Gastroesophageal sphincter (tissue), 4 donors: ENCODE data around the gene JAKMIP2. TPM values are rescaled to one million over a fixed set of nuclear protein-coding genes. Genes with fewer than 3 reads are reported as not detected.

Experiments used
- ATAC-seq: fragments of 150-250 bp; one replicate; pipeline ENCODE4 v1.9.1; 2016; ENCODE audit warnings: mild to moderate bottlenecking, moderate library complexity
- H3K27ac ChIP-seq, 4 donors: fragments of 200-600 bp; sonication (generic) in 3 of 4; 1 replicate in 3 of 4; 2 replicates in 1 of 4; pipeline ENCODE4 v1.5.1; 2016 to 2019
- H3K27me3 ChIP-seq: fragments of 200-600 bp; sonication (generic); one replicate; pipeline ENCODE4 v1.5.1; 2019
- H3K36me3 ChIP-seq, 2 donors: fragments of 200-600 bp; sonication (generic); one replicate each; pipeline ENCODE4 v1.5.1; 2019; ENCODE audit warnings: control low read depth in 1 of 2
- H3K4me1 ChIP-seq, 3 donors: fragments of 200-600 bp; sonication (generic); 1 replicate in 2 of 3; 2 replicates in 1 of 3; pipeline ENCODE4 v1.5.1; 2016 to 2019; ENCODE audit warnings: control low read depth in 2 of 3
- H3K4me3 ChIP-seq, 2 donors: fragments of 200-600 bp; sonication (generic); one replicate each; pipeline ENCODE4 v1.5.1; 2019; ENCODE audit warnings: mild to moderate bottlenecking in 1 of 2, moderate library complexity in 1 of 2
- H3K9me3 ChIP-seq, 3 donors: fragments of 200-600 bp; sonication (generic); one replicate each; pipeline ENCODE4 v1.5.1; 2017 to 2019; ENCODE audit warnings: control low read depth in 2 of 3
- CTCF ChIP-seq, 4 experiments: fragments of 200-600 bp in 2 of 4; fragments of 450-650 bp in 2 of 4; sonication (generic) in 1 of 4; IDR thresholded peaks; one replicate each; pipeline ENCODE4 v1.5.1; 2017 to 2019; ENCODE audit warnings: antibody characterized with exemption in 4 of 4, mild to moderate bottlenecking in 2 of 4, moderate library complexity in 2 of 4
- EP300 ChIP-seq: sonication (generic); formaldehyde crosslinking; IDR thresholded peaks from one replicate; pipeline ENCODE4 v1.6.1; 2017; ENCODE audit warnings: antibody characterized with exemption, mild to moderate bottlenecking
- POLR2A ChIP-seq, 2 donors: fragments of 450-650 bp; IDR thresholded peaks; one replicate each; pipeline ENCODE4 v1.6.1; 2017; ENCODE audit warnings: antibody characterized with exemption in 2 of 2, mild to moderate bottlenecking in 2 of 2, moderate library complexity in 1 of 2
- POLR2AphosphoS5 ChIP-seq: sonication (generic); formaldehyde crosslinking; IDR thresholded peaks from one replicate; pipeline ENCODE4 v1.6.1; 2017; ENCODE audit warnings: antibody characterized with exemption
- WGBS, 2 donors: methylation state at CpG; one replicate each; pipeline ENCODE4 v1.1.5; 2018; ENCODE audit warnings: low coverage in 1 of 2; 5-methylcytosine and 5-hydroxymethylcytosine counted together
- total RNA-seq, 4 donors: library from RNA; depleted of rRNA; stranded (reverse); fragments of >200 nt; gene quantifications; one replicate each; pipeline ENCODE4 v1.1.0, GENCODE V29; 2016

JAKMIP2 gene
- total RNA-seq, 4 donors from 2014 or later, result 0.62 to 2.3 (median 0.79) TPM

- Histone ChIP-seq H3K27me3 (no peaks in the 10 kb centered on the region), H3K9me3 (no peaks in the 10 kb centered on the region), H3K36me3 (no peaks in the 10 kb centered on the region), H3K4me1 (peaks cover 0 to 1% (median under 1%) of the 10 kb centered on the region in 3 donors), H3K4me3 (no peak overlapping the region), H3K27ac (no peak overlapping the region)
- no peak for ATAC-seq
- TF ChIP-seq POLR2AphosphoS5 (no peak), POLR2A (IDR thresholded peaks at IDR 0.05) (no peak), CTCF (IDR thresholded peaks at IDR 0.05) (no peak), EP300 (no peak)
- WGBS, 2 donors, result 38 to 60% methylated on average over 2 of the region's 3 CpGs
These were observed 218.4 kb downstream of the JAKMIP2 start for GRCh38 chr5:147564124-147564486.

- Histone ChIP-seq H3K4me3 (no peak overlapping the region), H3K4me1 (peaks cover 2 to 6% (median 4%) of the 10 kb centered on the region in 3 donors), H3K36me3 (no peaks in the 10 kb centered on the region), H3K9me3 (no peaks in the 10 kb centered on the region), H3K27ac (no peak overlapping the region), H3K27me3 (no peaks in the 10 kb centered on the region)
- WGBS, 2 donors, result 100% methylated on average over 1 of the region's 1 CpG
- ATAC-seq, result no peak
- TF ChIP-seq EP300 (no peak), POLR2AphosphoS5 (no peak), POLR2A (IDR thresholded peaks at IDR 0.05) (no peak), CTCF (IDR thresholded peaks at IDR 0.05) (no peak)
These were observed 218.9 kb downstream of the JAKMIP2 start for GRCh38 chr5:147563466-147564123.

DNA sequence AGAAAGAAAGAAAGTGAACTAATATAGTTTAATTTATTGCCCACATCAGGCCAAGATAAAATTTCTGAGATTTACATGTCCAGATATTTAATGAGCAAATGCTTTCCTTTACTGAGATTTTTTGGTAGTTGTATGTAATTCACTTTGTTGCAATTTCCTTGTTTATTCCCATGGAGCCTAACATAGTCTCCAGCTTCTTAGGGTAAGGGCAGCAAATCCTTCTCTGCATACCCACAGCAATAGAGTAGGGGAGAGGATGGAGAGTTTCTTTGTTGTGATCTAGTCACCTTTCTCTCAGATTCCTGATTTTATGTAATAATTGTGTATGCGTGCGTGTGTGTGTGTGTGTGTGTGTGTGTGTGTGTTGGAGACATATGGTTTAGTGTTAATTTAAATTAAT lies 221.1 kb downstream of the JAKMIP2 start:
- Histone ChIP-seq H3K4me3 (no peak overlapping the region), H3K36me3 (no peaks in the 10 kb centered on the region), H3K4me1 (peaks cover 4 to 14% (median 6%) of the 10 kb centered on the region in 3 donors), H3K27me3 (no peaks in the 10 kb centered on the region), H3K27ac (no peak overlapping the region), H3K9me3 (no peaks in the 10 kb centered on the region)
- no peak for TF ChIP-seq CTCF (IDR thresholded peaks at IDR 0.05)
- TF ChIP-seq POLR2AphosphoS5, result no peak
- TF ChIP-seq EP300, result no peak
- TF ChIP-seq POLR2A (IDR thresholded peaks at IDR 0.05), result no peak
- WGBS, 2 donors, result 50 to 93% methylated on average over 1 to 2 of the region's 2 CpGs
- no peak for ATAC-seq

- TF ChIP-seq POLR2A (IDR thresholded peaks at IDR 0.05), result no peak
- TF ChIP-seq POLR2AphosphoS5, result no peak
- ATAC-seq, result no peak
- no peaks in the 10 kb centered on the region for H3K9me3 ChIP-seq
- 13 to 47% methylated on average over 1 to 2 of the region's 2 CpGs for WGBS, 2 donors
- no peaks in the 10 kb centered on the region for H3K27me3 ChIP-seq
- no peaks in the 10 kb centered on the region for H3K36me3 ChIP-seq
- H3K4me1 ChIP-seq, result peaks cover 4 to 14% (median 6%) of the 10 kb centered on the region in 3 donors
- H3K4me3 ChIP-seq, result no peak overlapping the region
- no peak overlapping the region for H3K27ac ChIP-seq
These were observed 221.7 kb downstream of the JAKMIP2 start for GRCh38 chr5:147560718-147561331.

DNA sequence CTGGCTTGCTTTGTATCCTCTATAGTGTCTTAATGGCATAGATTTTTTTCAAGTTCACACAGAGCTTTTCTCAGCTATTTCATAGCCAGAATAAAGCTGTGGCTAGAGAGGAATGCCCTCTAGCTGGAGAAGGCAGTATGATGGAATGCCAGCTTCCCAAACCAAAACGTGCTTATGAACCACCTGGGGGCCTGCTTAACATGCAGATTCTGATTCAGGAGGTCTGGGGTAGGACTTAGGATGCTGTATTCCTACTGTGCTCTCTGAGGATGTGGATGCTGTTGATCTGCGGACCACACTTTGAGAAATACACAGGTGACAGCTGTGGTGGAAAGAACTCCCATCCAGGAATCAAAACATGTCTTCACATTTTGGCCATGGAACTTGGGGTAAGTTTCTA lies 222.8 kb downstream of the JAKMIP2 start:
- TF ChIP-seq EP300 (no peak), CTCF (IDR thresholded peaks at IDR 0.05) (peak in 2 of 4 experiments; percentile 19 to 46)
- no peak for ATAC-seq
- no peaks in the 10 kb centered on the region for H3K9me3 ChIP-seq
- H3K27ac ChIP-seq, result peak overlapping the region in 1 of 4 donors; percentile 12
- H3K4me3 ChIP-seq, result no peak overlapping the region
- 38 to 57% methylated on average over 2 of the region's 2 CpGs for WGBS, 2 donors
- no peaks in the 10 kb centered on the region for H3K27me3 ChIP-seq
- H3K36me3 ChIP-seq, result no peaks in the 10 kb centered on the region
- peaks cover 8 to 23% (median 8%) of the 10 kb centered on the region in 3 donors for H3K4me1 ChIP-seq
